Measurements from ENCODE around the gene ARHGEF7. TPM values are rescaled to one million over a fixed set of nuclear protein-coding genes. Genes with fewer than 3 reads are reported as not detected.

The ARHGEF7 gene
- total RNA-seq, 1 experiment from 2014 or later, result 46.2 TPM

DNA sequence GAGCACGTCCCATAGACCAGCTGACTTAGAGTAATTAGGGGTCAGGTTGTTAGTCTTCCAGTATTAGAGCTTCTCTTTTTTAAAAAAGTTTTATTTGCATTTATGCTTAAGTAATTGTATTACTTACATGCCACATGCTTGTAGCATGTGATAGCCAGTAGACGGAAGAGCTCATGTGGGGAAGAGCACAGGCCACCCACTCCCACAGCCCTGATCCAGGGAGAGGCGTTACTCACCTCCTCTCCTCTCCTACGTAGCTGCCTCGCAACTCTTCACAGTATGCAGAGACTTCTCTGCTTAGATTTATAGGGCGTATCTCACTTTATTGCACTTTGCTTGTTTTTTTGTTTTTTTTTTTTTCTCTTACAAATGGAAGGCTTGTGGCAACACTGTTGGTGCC, 110.1 kb downstream of the ARHGEF7 start (continued):
- TF ChIP-seq, protein P1, sequence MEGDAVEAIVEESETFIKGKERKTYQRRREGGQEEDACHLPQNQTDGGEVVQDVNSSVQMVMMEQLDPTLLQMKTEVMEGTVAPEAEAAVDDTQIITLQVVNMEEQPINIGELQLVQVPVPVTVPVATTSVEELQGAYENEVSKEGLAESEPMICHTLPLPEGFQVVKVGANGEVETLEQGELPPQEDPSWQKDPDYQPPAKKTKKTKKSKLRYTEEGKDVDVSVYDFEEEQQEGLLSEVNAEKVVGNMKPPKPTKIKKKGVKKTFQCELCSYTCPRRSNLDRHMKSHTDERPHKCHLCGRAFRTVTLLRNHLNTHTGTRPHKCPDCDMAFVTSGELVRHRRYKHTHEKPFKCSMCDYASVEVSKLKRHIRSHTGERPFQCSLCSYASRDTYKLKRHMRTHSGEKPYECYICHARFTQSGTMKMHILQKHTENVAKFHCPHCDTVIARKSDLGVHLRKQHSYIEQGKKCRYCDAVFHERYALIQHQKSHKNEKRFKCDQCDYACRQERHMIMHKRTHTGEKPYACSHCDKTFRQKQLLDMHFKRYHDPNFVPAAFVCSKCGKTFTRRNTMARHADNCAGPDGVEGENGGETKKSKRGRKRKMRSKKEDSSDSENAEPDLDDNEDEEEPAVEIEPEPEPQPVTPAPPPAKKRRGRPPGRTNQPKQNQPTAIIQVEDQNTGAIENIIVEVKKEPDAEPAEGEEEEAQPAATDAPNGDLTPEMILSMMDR (IDR thresholded peaks at IDR 0.05 in 2 of 3, conservative IDR thresholded peaks at IDR 0.05 in 1 of 3; ENCODE audit: borderline replicate concordance in 1 of 3, insufficient read depth in 1 of 3, low read depth in 2 of 3, low read length in 2 of 3), result no peak
- no peak for TF ChIP-seq ZFX (IDR thresholded peaks at IDR 0.05)
- TF ChIP-seq SRF (IDR thresholded peaks at IDR 0.05; ENCODE audit: low read depth), result no peak

DNA sequence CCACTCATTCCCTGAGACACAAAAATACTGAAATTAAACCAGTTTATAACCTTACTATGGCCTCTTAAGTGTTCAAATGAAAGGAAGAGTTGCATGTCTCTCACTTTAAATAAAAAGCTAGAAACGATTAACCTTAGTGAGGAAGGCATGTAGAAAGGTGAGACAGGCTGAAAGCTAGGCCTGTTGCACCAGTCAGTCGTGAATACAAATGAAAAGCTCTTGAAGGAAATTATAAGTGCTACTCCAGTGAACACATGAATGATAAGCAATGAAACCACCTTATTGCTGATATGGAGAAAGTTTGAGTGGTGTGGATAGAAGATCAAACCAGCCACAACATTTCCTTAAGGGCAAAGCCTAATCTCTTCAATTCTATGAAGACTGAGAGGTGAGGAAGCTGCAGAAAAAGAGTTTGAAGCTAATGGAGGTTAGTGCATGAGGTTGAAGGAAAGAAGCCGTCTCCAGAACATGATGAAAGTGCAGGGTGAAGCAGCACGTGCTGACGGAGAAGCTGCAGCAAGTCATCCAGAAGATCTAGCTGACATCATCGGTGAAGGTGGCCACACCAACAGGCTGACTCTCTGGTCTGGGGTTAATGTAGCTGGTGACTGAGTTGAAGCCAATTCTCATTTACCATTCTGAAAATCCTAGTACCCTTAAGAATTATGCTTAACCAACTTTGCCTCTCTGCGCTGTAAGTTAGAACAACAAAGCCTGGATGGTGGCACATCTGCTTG, 110.9 kb downstream of the ARHGEF7 start:
- H3K27me3 ChIP-seq (ENCODE audit: insufficient read depth, low read length), result no peaks in the 10 kb centered on the region
- H3K79me2 ChIP-seq (ENCODE audit: insufficient read depth, low read length), result peaks cover 59% of the 10 kb centered on the region
- no peaks in the 10 kb centered on the region for H4K20me1 ChIP-seq (ENCODE audit: insufficient read depth)
- H3K4me2 ChIP-seq (ENCODE audit: low read length), result no peak overlapping the region
- DNase-seq (ENCODE audit: low read depth, low spot score) (no peak), ATAC-seq (no peak)
- H3K4me1 ChIP-seq (ENCODE audit: control insufficient read depth in 1 of 2, insufficient read depth in 2 of 2, low read length in 2 of 2), result no peaks in the 10 kb centered on the region
- no peaks in the 10 kb centered on the region for H3K9me3 ChIP-seq (ENCODE audit: control insufficient read depth in 1 of 2, insufficient read depth in 1 of 2, low read depth in 1 of 2, low read length in 2 of 2)
- intact Hi-C loops (cut with micrococcal nuclease), result no loop called here
- POLR2A ChIA-PET, result no interaction called here
- H3K9me2 ChIP-seq (ENCODE audit: insufficient read depth), result no peaks in the 10 kb centered on the region
- CTCF ChIA-PET, result no interaction called here
- RAD21 ChIA-PET (ENCODE audit: low non-redundant PET in 1 of 2, low total read pairs in 2 of 2, uncharacterized antibody in 2 of 2, unreplicated experiment in 2 of 2), result no interaction called here
- no peak overlapping the region for H2AFZ ChIP-seq (ENCODE audit: low read depth, low read length, poor library complexity, severe bottlenecking)
- H3K9ac ChIP-seq (ENCODE audit: low read length), result no peak overlapping the region
- no peak overlapping the region for H3K27ac ChIP-seq (ENCODE audit: low read depth, low read length)
- BruUV-seq (replicated peaks), result no TSS peak
- no peak overlapping the region for H3K4me3 ChIP-seq (replicated peaks in 1 of 2; ENCODE audit: low read depth in 1 of 2, low read length in 2 of 2)
- H3K36me3 ChIP-seq (ENCODE audit: control insufficient read depth in 1 of 2, insufficient read depth in 2 of 2, low read length in 2 of 2), result no peaks in the 10 kb centered on the region; a peak in 1 of 4 replicates
- TF ChIP-seq SP1 (IDR thresholded peaks at IDR 0.05; ENCODE audit: low read depth) (no peak), JUND (IDR thresholded peaks at IDR 0.05) (no peak), ZFX (IDR thresholded peaks at IDR 0.05) (no peak), ELF1 (IDR thresholded peaks at IDR 0.05; ENCODE audit: borderline replicate concordance, low read depth) (no peak), SIN3A (IDR thresholded peaks at IDR 0.05; ENCODE audit: low read depth) (no peak), TCF7L2 (IDR thresholded peaks at IDR 0.05; ENCODE audit: borderline replicate concordance, extremely low read depth, insufficient read depth, insufficient read length) (no peak), EZH2 (IDR thresholded peaks at IDR 0.05) (no peak)
- TF ChIP-seq, protein P1 (IDR thresholded peaks at IDR 0.05 in 2 of 3, conservative IDR thresholded peaks at IDR 0.05 in 1 of 3; ENCODE audit: borderline replicate concordance in 1 of 3, insufficient read depth in 1 of 3, low read depth in 2 of 3, low read length in 2 of 3), result no peak
- TF ChIP-seq, protein P2, sequence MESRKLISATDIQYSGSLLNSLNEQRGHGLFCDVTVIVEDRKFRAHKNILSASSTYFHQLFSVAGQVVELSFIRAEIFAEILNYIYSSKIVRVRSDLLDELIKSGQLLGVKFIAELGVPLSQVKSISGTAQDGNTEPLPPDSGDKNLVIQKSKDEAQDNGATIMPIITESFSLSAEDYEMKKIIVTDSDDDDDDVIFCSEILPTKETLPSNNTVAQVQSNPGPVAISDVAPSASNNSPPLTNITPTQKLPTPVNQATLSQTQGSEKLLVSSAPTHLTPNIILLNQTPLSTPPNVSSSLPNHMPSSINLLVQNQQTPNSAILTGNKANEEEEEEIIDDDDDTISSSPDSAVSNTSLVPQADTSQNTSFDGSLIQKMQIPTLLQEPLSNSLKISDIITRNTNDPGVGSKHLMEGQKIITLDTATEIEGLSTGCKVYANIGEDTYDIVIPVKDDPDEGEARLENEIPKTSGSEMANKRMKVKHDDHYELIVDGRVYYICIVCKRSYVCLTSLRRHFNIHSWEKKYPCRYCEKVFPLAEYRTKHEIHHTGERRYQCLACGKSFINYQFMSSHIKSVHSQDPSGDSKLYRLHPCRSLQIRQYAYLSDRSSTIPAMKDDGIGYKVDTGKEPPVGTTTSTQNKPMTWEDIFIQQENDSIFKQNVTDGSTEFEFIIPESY (IDR thresholded peaks at IDR 0.05; ENCODE audit: extremely low read depth, insufficient replicate concordance, low read length), result no peak
- TF ChIP-seq, protein P3, sequence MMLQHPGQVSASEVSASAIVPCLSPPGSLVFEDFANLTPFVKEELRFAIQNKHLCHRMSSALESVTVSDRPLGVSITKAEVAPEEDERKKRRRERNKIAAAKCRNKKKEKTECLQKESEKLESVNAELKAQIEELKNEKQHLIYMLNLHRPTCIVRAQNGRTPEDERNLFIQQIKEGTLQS (IDR thresholded peaks at IDR 0.05), result no peak
- TF ChIP-seq, protein P4, sequence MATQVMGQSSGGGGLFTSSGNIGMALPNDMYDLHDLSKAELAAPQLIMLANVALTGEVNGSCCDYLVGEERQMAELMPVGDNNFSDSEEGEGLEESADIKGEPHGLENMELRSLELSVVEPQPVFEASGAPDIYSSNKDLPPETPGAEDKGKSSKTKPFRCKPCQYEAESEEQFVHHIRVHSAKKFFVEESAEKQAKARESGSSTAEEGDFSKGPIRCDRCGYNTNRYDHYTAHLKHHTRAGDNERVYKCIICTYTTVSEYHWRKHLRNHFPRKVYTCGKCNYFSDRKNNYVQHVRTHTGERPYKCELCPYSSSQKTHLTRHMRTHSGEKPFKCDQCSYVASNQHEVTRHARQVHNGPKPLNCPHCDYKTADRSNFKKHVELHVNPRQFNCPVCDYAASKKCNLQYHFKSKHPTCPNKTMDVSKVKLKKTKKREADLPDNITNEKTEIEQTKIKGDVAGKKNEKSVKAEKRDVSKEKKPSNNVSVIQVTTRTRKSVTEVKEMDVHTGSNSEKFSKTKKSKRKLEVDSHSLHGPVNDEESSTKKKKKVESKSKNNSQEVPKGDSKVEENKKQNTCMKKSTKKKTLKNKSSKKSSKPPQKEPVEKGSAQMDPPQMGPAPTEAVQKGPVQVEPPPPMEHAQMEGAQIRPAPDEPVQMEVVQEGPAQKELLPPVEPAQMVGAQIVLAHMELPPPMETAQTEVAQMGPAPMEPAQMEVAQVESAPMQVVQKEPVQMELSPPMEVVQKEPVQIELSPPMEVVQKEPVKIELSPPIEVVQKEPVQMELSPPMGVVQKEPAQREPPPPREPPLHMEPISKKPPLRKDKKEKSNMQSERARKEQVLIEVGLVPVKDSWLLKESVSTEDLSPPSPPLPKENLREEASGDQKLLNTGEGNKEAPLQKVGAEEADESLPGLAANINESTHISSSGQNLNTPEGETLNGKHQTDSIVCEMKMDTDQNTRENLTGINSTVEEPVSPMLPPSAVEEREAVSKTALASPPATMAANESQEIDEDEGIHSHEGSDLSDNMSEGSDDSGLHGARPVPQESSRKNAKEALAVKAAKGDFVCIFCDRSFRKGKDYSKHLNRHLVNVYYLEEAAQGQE (IDR thresholded peaks at IDR 0.05; ENCODE audit: low read depth), result no peak
- TF ChIP-seq, protein P5, sequence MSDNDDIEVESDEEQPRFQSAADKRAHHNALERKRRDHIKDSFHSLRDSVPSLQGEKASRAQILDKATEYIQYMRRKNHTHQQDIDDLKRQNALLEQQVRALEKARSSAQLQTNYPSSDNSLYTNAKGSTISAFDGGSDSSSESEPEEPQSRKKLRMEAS (IDR thresholded peaks at IDR 0.05), result no peak
